Loucy (cell line): Measurements from ENCODE around the gene AIF1L.
"Not testable (repeated sequence)": the region's sequence is repeated elsewhere in the genome, so short reads cannot be mapped to it uniquely, and the experiment has no call there.

Experiments
- H2AFZ ChIP-seq: fragments of 200-600 bp; sonication (generic); 2 replicates; pipeline ENCODE4 v1.6.0; 2016; ENCODE audit warnings: antibody characterized with exemption, mild to moderate bottlenecking, low read length, moderate library complexity
- H3F3A ChIP-seq: fragments of 200-600 bp; 2 replicates; pipeline ENCODE4 v1.6.0; 2016; ENCODE audit warnings: antibody characterized with exemption, low read depth, mild to moderate bottlenecking
- H3K27me3 ChIP-seq: fragments of 200-600 bp; sonication (generic); 2 replicates; pipeline ENCODE4 v1.6.1; 2014; ENCODE audit warnings: low read length, mild to moderate bottlenecking; ENCODE audit not compliant: insufficient read depth, poor library complexity, severe bottlenecking
- H3K36me3 ChIP-seq: fragments of 200-600 bp; sonication (generic); 2 replicates; pipeline ENCODE4 v1.6.1; 2016; ENCODE audit warnings: low read length; ENCODE audit not compliant: insufficient read depth
- H3K4me1 ChIP-seq: fragments of 200-600 bp; sonication (generic); 2 replicates; pipeline ENCODE4 v1.5.1; 2014; ENCODE audit warnings: low read length, mild to moderate bottlenecking; ENCODE audit not compliant: insufficient read depth, poor library complexity, severe bottlenecking
- H3K4me2 ChIP-seq: fragments of 200-600 bp; sonication (generic); 2 replicates; pipeline ENCODE4 v1.6.0; 2014; ENCODE audit warnings: antibody characterized with exemption, low read length, low read depth, mild to moderate bottlenecking; ENCODE audit not compliant: poor library complexity, severe bottlenecking
- H3K4me3 ChIP-seq: fragments of 200-600 bp; sonication (generic); 2 replicates; pipeline ENCODE4 v1.5.1; 2014; ENCODE audit warnings: low read length, mild to moderate bottlenecking, mixed read lengths; ENCODE audit not compliant: poor library complexity, severe bottlenecking
- H3K79me2 ChIP-seq: fragments of 200-600 bp; sonication (generic); 2 replicates; pipeline ENCODE4 v1.6.1; 2014; ENCODE audit warnings: low read length; ENCODE audit not compliant: insufficient read depth
- H3K9ac ChIP-seq: fragments of 200-600 bp; sonication (generic); 2 replicates; pipeline ENCODE4 v1.6.0; 2014; ENCODE audit warnings: mild to moderate bottlenecking, low read depth, low read length, moderate library complexity; ENCODE audit not compliant: poor library complexity, severe bottlenecking
- H3K9me2 ChIP-seq: fragments of 200-600 bp; sonication (generic); replicated peaks from 2 replicates; pipeline ENCODE4 v1.6.1; 2016; ENCODE audit warnings: low read depth, low read length, mixed read lengths
- H3K9me3 ChIP-seq: fragments of 200-600 bp; sonication (generic); 2 replicates; pipeline ENCODE4 v1.6.1; 2014; ENCODE audit warnings: mild to moderate bottlenecking, antibody characterized with exemption, low read length, low read depth; ENCODE audit not compliant: insufficient read depth
- H4K20me1 ChIP-seq: fragments of 200-600 bp; sonication (generic); 2 replicates; pipeline ENCODE4 v1.6.0; 2014; ENCODE audit warnings: antibody characterized with exemption, low read length, mild to moderate bottlenecking; ENCODE audit not compliant: insufficient read depth, poor library complexity, severe bottlenecking
- EZH2phosphoT487 ChIP-seq: fragments of 200-600 bp; IDR thresholded peaks from 2 replicates; pipeline ENCODE4 v1.6.1; 2018; ENCODE audit warnings: antibody characterized with exemption, mild to moderate bottlenecking, moderate library complexity, borderline replicate concordance
- TF ChIP-seq, protein P1 (sequence below): fragments of 200-600 bp; sonication (generic); conservative IDR thresholded peaks from 2 replicates; pipeline ENCODE4 v1.5.1; 2014; ENCODE audit warnings: mild to moderate bottlenecking, antibody characterized with exemption, low read length

AIF1L gene

DNA sequence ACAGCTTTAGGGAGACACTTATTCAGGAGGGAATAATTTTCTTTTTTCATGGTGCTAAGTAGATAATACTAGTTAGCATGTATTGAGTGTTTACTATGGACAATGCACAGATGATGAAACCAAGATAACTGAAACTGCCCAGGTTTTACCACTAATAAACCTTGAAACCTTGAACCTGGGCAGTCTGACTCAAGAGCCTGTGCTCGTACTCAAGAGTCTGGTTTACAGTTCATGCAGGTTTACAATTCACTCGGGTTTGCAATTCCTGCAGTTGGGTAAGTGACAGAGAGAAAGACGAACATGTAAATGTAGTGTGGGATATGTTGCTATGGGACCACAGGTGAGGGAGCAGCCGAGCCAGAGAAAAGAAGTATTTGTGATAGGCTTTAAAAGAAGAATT, 57.3 kb downstream of the AIF1L start:
- H2AFZ ChIP-seq = no peak overlapping the region
- no peaks in the 10 kb centered on the region for H3K27me3 ChIP-seq
- no peaks in the 10 kb centered on the region for H3K9me3 ChIP-seq
- peaks cover 43% of the 10 kb centered on the region; the same call in 1 of the 2 replicates for H3K36me3 ChIP-seq
- H3K79me2 ChIP-seq = peaks cover 7% of the 10 kb centered on the region; the same call in 1 of the 2 replicates
- no peaks in the 10 kb centered on the region for H3K9me2 ChIP-seq
- TF ChIP-seq, protein P1, sequence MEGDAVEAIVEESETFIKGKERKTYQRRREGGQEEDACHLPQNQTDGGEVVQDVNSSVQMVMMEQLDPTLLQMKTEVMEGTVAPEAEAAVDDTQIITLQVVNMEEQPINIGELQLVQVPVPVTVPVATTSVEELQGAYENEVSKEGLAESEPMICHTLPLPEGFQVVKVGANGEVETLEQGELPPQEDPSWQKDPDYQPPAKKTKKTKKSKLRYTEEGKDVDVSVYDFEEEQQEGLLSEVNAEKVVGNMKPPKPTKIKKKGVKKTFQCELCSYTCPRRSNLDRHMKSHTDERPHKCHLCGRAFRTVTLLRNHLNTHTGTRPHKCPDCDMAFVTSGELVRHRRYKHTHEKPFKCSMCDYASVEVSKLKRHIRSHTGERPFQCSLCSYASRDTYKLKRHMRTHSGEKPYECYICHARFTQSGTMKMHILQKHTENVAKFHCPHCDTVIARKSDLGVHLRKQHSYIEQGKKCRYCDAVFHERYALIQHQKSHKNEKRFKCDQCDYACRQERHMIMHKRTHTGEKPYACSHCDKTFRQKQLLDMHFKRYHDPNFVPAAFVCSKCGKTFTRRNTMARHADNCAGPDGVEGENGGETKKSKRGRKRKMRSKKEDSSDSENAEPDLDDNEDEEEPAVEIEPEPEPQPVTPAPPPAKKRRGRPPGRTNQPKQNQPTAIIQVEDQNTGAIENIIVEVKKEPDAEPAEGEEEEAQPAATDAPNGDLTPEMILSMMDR = no peak
- TF ChIP-seq EZH2phosphoT487 = no peak
- H3K4me1 ChIP-seq = no peaks in the 10 kb centered on the region
- no peaks in the 10 kb centered on the region for H3F3A ChIP-seq
- no peaks in the 10 kb centered on the region for H4K20me1 ChIP-seq
- H3K4me3 ChIP-seq = no peak overlapping the region
- H3K9ac ChIP-seq = no peak overlapping the region
- no peak overlapping the region for H3K4me2 ChIP-seq

DNA sequence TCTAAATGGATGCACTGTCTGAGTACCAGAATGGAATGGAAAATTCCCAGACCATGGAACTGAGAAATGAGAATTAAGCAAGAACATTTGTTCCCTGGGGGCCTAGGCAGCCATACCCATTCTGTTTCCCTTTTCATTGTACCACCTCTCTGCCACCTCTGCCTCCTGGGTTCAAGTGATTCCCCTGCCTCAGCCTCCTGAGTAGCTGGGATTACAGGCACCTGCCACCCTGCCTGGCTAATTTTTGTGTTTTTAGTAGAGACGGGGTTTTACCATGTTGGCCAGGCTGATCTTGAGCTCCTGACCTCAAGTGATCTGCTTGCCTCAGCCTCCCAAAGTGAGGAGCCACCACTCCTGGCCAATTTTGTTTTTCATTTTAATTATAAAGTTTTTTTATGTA, 62.3 kb downstream of the AIF1L start:
- H3K4me1 ChIP-seq, H3F3A ChIP-seq, H3K9me3 ChIP-seq, H3K9ac ChIP-seq, H2AFZ ChIP-seq, H3K4me2 ChIP-seq, H3K9me2 ChIP-seq, H3K4me3 ChIP-seq, H3K27me3 ChIP-seq: not testable (repeated sequence)
- Histone ChIP-seq H3K79me2 (peaks cover 34% of the 10 kb centered on the region), H3K36me3 (peaks cover 53% of the 10 kb centered on the region), H4K20me1 (peaks cover 20% of the 10 kb centered on the region)

DNA sequence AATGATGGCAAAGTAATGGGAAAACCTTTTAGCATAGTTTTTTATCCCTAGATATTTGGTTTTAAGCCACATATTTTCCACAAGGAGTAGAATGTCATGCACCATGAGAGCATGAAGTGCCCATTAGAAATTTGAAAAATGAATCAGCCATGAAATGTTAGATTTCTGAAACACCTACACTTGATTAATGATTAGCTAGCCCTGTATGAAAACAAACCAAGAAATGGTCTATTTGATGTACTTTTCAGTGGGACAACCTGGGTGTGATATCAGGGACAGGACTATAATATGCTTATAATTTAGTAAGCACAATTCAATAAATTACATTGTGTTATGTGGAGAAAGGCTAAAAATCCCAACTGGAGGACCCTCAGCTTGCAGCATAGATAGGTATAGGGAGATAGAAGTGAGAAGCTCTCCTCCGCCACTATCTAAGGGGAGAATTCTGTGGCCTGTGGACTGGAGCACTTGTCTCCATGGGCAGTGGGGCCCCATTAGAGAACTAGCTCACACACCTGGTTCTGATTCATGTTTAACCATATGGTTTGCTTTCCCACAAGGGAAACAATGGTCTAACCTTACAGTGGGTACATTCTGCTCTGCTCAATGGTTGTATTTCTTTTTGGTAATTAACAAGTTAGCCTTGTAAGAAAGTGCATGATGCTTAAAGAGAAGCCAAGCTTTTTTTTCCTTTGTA, 64.2 kb downstream of the AIF1L start:
- H3K9ac ChIP-seq = no peak overlapping the region
- H3K27me3 ChIP-seq = no peaks in the 10 kb centered on the region
- no peaks in the 10 kb centered on the region for H3K9me3 ChIP-seq
- H3K36me3 ChIP-seq = peaks cover 68% of the 10 kb centered on the region
- H4K20me1 ChIP-seq = peaks cover 29% of the 10 kb centered on the region
- H2AFZ ChIP-seq = no peak overlapping the region
- TF ChIP-seq, protein P1 = no peak
- no peak for TF ChIP-seq EZH2phosphoT487
- no peaks in the 10 kb centered on the region; the same call in 1 of the 2 replicates for H3F3A ChIP-seq
- H3K79me2 ChIP-seq = peaks cover 52% of the 10 kb centered on the region
- H3K4me3 ChIP-seq = no peak overlapping the region
- no peaks in the 10 kb centered on the region for H3K4me1 ChIP-seq
- H3K9me2 ChIP-seq = no peaks in the 10 kb centered on the region
- no peak overlapping the region for H3K4me2 ChIP-seq

DNA sequence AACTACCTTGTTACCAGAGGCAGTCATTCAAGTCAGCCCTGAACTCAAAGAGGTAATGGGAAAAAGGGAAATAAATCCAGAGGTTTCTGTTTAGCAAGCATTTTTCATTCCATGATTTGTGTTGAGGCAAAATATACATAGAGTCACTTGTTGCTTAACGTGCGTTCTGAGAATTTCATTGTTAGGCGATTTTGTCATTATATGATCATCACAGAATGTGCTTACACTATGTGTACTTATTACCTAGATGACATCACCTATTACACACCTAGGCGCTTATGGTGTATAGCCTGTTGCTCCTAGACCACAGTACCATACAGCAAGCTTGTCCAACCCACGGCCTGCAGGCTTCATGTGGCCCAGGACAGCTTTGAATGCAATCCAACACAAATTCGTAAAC, 65.3 kb downstream of the AIF1L start:
- Histone ChIP-seq H4K20me1 (peaks cover 38% of the 10 kb centered on the region), H3K79me2 (peaks cover 63% of the 10 kb centered on the region), H3K27me3 (no peaks in the 10 kb centered on the region), H3K9me2 (no peaks in the 10 kb centered on the region), H3K4me3 (no peak overlapping the region), H3K4me1 (no peaks in the 10 kb centered on the region), H3F3A (no peaks in the 10 kb centered on the region; the same call in 1 of the 2 replicates), H3K4me2 (no peak overlapping the region), H3K9ac (no peak overlapping the region), H3K9me3 (no peaks in the 10 kb centered on the region), H3K36me3 (peaks cover 77% of the 10 kb centered on the region), H2AFZ (no peak overlapping the region)
- TF ChIP-seq, protein P1 = no peak
- no peak for TF ChIP-seq EZH2phosphoT487
